B cell (primary cell): ENCODE data around the gene IPO11.

Source experiments
- CTCF ChIP-seq: fragments of 200-600 bp; IDR thresholded peaks from one replicate; pipeline ENCODE4 v1.8.0; 2022; ENCODE audit warnings: antibody characterized with exemption, mild to moderate bottlenecking
- EZH2 ChIP-seq: IDR thresholded peaks from 2 replicates; pipeline ENCODE4 v1.6.1; 2012; ENCODE audit warnings: borderline replicate concordance, low read depth, mild to moderate bottlenecking, moderate library complexity, low read length; ENCODE audit not compliant: insufficient read depth, poor library complexity, severe bottlenecking

DNA sequence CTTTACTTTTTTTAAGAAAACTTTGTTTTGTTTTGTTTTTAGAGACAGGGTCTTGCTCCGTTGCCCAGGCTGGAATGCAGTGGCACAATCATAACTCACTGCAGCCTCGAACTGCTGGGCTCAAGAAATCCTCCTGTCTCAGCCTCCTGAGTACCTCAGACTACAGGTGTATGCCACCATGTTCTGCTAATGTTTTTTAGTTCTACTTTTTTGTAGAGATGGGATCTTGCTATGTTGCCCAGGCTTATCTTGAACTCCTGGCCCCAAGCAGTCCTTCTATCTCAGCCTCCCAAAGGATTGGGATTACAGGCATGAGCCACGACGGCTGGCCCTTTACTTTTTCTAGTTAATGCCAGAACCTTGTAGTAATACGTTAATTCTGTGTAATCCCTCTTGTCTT is 36.0 kb downstream of the IPO11 start:
- TF ChIP-seq CTCF, result no peak
- TF ChIP-seq EZH2, result no peak
